ENCODE measurements around the gene CDH4.

DNA sequence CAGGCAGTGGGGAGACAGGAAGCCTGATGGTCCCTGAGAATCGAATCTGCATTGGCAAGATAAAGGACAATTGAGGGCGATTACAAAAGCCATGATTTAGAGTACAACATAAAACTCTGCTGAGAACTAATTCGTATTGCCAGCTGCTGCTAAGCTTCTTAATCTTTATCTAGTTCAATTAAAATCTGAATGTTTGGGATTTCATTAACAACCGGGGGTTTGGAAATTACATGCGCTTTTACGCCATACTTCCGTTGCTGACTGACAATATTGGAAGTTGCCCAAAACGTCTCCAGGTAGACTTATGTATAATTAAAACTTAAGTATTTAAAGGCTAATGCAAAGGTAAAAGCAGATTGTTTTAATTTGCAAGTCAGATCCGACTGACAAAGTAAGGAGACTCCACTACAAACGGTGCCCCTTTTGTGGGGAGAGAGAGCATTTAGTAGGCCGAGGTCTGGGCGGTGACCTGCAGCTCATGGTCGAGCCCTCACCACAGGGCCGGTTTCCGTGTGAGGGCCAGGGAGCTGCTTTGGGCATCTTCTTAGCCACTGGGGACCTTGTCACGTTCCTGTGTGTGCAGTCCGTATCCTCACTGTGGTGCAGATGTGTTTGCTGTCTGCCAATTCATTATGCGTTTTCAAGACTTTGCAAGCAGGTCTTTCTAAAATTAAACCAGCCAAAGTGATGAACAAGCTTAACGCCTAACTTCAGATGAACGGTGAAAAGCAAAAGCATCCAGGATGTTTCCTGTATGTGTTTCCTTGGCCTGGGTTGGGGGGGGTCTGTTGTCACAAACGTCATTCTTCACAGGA is 49.9 kb downstream of the CDH4 start:
- TF ChIP-seq POLR2A (IDR thresholded peaks at IDR 0.05) (no peak), EP300 (IDR thresholded peaks at IDR 0.05) (no peak)
- TF ChIP-seq, protein P1, sequence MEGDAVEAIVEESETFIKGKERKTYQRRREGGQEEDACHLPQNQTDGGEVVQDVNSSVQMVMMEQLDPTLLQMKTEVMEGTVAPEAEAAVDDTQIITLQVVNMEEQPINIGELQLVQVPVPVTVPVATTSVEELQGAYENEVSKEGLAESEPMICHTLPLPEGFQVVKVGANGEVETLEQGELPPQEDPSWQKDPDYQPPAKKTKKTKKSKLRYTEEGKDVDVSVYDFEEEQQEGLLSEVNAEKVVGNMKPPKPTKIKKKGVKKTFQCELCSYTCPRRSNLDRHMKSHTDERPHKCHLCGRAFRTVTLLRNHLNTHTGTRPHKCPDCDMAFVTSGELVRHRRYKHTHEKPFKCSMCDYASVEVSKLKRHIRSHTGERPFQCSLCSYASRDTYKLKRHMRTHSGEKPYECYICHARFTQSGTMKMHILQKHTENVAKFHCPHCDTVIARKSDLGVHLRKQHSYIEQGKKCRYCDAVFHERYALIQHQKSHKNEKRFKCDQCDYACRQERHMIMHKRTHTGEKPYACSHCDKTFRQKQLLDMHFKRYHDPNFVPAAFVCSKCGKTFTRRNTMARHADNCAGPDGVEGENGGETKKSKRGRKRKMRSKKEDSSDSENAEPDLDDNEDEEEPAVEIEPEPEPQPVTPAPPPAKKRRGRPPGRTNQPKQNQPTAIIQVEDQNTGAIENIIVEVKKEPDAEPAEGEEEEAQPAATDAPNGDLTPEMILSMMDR (IDR thresholded peaks at IDR 0.05) = no peak

Data from upper lobe of left lung (tissue), 4 donors.